Fibroblast of mammary gland (primary cell): ENCODE data around the gene AP3S2.
A peak's percentile ranks its signal among the peaks of the same experiment; 100 is the strongest.

Experiments
- DNase-seq: peaks from one replicate; pipeline ENCODE4 v3.0.0-alpha.2; 2010; ENCODE audit warnings: low read depth
- H3K4me3 ChIP-seq: 2 replicates; pipeline ENCODE4 v1.5.1; 2011; ENCODE audit warnings: low read depth, mild to moderate bottlenecking, low read length, moderate library complexity; ENCODE audit not compliant: control insufficient read depth
- TF ChIP-seq, protein P1 (sequence below): conservative IDR thresholded peaks from 2 replicates; pipeline ENCODE4 v1.5.1; 2011; ENCODE audit warnings: low read depth, low read length, inconsistent platforms; ENCODE audit not compliant: control insufficient read depth, insufficient read depth

The AP3S2 gene

DNA sequence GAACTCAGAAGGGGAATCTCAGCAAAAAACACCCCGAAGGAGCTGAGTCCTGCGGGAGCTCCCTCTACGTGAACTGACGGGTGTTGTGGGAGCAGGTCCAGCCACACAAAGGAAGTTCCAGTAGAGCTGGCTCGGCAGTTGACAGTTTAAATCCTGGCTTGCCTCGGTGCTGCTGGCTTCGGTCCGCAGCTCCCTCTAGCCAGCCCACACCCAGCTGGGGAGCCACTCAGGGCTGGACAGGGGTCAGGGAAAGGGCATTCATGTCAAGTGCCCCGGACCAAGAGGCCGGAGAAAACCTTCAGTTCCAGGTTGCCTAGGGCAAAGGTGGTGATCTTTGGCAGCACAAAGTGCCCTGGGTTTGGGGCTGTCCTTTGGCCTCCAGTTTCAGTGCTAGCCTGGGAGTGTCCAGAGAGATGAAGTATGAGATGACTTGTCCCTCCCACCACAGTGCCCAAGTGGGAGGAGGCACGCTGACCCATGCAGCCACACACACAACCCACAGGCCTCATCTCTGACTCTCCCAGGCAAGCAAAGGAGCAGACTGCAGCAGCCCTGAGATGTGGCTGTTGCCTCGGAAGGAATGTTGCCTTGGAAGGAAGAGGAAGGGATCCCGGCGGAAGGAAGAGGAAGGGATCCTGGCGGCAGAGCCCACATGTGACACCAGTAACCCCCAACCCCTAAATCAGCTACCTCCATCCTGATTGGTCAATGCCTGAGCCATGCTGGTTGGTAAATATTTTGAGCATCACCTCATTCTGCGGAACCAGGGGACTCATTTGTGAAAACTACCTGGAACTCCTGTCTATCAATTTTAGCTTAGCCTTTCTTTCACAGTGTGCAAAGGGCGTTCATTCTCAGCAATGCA lies 65.3 kb downstream of the AP3S2 start:
- peak; percentile 86 for DNase-seq
- TF ChIP-seq, protein P1, sequence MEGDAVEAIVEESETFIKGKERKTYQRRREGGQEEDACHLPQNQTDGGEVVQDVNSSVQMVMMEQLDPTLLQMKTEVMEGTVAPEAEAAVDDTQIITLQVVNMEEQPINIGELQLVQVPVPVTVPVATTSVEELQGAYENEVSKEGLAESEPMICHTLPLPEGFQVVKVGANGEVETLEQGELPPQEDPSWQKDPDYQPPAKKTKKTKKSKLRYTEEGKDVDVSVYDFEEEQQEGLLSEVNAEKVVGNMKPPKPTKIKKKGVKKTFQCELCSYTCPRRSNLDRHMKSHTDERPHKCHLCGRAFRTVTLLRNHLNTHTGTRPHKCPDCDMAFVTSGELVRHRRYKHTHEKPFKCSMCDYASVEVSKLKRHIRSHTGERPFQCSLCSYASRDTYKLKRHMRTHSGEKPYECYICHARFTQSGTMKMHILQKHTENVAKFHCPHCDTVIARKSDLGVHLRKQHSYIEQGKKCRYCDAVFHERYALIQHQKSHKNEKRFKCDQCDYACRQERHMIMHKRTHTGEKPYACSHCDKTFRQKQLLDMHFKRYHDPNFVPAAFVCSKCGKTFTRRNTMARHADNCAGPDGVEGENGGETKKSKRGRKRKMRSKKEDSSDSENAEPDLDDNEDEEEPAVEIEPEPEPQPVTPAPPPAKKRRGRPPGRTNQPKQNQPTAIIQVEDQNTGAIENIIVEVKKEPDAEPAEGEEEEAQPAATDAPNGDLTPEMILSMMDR = no peak
- H3K4me3 ChIP-seq = no peak overlapping the region

DNA sequence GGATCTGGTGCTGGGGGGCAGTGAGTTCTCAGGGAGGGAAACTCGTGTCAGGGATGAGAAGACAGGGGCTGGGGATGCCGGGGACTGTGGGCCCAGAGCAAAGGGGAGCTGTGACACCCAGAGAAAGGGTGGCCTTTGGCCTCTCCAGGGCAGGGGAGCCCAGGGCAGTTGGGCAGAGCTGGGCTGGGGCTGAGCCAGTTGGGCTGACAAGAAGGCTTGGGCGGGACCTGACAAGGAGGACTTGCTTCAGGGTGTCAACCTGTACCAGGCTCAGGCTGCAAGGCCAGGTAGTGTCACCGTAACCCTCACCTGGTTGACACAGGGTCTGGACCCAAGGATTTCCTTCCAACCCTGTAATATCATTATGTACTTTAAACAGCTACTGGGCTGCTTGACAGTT lies 66.0 kb downstream of the AP3S2 start:
- H3K4me3 ChIP-seq = no peak overlapping the region
- TF ChIP-seq, protein P1 = no peak
- no peak for DNase-seq

DNA sequence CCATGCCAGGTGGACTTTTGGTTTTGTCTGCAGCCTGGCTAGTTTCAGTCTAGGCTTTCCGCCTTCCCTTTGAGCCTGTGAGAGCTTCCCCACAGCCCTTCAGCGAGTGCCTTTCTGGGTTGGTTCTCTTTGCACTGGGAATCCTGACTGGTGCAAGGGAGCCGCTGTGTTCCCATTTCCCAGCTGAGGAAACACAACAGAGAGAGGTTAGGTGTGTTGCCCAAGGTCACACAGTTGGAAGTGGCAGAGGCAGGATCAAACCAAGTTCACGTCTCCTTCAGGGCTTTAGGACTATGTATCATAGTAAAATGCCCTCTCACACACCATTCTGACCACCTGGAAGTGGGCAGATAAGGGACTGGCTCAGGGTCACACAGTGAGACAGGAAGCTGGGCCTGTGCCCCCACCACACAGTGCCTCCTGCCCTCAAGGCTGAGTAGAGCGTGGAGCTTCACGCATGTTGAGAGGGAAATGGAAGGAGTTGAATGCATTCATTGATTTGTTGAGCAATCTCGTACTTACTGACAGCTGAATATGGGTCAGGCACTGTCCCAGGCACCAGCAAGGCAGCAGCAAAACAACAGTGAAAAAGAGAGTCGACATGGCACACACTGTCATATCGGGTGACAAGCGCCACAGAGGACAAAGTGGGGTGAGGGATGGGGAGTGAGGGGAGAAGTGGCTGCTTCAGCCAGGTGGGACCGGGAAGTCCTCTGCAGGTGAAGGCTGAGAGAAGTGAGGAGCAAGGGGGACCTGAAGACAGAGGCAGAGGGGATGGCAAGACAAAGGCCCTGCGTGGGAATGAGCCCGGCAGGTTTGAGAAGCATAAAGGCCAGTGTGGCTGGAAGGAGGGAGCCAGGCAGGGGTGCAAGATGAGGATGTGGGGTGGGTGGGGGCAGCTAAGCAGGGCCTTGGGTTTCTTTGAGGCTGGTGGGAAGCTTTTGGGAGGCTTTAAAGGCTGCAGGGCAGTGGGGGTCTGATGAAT lies 66.8 kb downstream of the AP3S2 start:
- TF ChIP-seq, protein P1 = no peak
- no peak for DNase-seq
- H3K4me3 ChIP-seq = no peak overlapping the region

DNA sequence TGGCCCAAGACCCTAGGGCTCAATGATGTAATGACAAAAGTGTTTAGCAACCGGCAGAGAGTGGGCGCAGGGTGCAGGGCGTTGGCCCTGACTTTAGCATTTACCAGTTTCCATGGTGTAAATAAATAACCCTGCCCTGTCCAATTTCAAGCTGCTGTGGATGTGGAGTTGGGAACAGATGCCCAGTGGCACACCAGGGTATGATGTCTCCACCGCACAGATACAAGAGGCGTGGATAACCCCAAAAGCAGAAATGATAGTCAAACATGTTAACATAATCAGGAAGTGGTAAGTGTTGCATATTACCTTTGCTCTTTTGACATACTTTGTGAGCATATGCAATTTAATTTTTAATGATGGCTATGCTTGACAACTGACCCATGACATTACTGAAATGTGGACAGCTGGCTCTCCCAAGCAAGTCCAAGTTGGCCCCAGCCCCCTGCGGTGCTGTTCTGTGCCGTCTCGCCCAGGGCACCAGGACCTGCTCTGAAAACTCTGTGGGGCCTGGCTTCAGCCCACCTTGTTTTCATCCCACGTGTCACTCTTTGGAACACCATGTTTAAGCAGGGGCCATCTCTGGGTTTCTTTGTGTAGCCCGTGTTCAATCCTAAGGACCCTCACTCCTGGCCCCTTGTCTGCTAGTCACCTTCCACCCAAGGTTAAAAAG lies 68.4 kb downstream of the AP3S2 start:
- no peak overlapping the region for H3K4me3 ChIP-seq

DNA sequence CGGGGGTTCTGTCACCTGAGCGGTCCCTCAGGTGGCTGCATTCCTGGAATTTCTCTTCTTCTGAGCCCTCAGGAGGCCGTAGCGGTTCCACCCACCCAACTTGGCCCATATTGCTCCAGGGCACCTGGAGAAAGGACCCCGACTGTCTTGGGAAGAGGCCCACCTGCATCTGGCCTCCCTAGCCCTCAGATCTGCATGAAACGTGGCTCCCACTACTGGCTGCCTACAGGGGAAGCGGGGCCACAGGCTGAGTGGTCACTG lies 69.3 kb downstream of the AP3S2 start:
- no peak for DNase-seq
- TF ChIP-seq, protein P1 = no peak
- no peak overlapping the region for H3K4me3 ChIP-seq

More for the DNA sequence above, 68.4 kb downstream of the AP3S2 start:
- no peak for DNase-seq
- TF ChIP-seq, protein P1 = no peak

DNA sequence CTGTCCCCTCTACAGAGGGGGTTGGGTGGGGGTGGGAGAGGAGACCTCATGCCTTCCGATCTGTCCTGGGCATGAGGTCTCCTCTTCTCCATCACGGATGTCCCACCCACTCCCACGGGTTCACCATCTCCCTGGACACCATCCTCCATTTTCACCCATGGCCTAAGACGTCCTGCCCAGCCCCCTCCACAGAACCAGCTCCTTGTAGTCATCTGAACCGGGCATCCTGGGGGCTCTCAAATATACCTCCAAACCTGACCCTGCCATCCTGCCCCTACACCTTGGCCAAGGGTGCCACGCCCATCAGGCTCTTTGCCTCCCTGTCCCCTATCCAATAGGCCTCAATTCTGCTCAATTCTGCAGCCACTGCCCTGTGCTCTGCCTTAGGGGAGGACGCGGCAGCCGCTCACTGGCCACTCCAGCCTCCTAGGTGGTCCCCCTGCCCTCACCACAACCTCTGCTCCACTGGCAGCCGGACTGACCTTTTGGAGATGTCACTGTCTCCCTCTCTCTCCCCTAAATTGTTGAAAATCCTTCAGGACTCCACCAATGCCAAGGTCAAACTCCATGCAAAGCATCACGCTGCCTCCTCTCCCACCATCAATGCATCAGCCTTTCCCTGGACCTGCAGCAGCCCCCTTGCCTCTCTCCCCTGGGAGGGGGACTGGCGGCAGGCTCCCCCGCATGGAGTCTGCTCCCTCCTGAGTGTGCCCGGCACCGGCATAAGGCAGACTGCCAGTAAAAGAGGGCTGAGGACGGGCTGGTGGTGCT lies 69.8 kb downstream of the AP3S2 start:
- DNase-seq = no peak
- H3K4me3 ChIP-seq = no peak overlapping the region
- TF ChIP-seq, protein P1 = no peak
